NCI-H1417 treated with DMSO at 0.1 percent for 48 hours (cell line): ENCODE measurements around the gene ERVW-1.
"Not testable (repeated sequence)": the region's sequence is repeated elsewhere in the genome, so short reads cannot be mapped to it uniquely, and the experiment has no call there.

Experiments used
- DNase-seq: peaks from one replicate; lab custom pipeline; 2025; lab: John Stamatoyannopoulos, UW

Gene ERVW-1, protein sequence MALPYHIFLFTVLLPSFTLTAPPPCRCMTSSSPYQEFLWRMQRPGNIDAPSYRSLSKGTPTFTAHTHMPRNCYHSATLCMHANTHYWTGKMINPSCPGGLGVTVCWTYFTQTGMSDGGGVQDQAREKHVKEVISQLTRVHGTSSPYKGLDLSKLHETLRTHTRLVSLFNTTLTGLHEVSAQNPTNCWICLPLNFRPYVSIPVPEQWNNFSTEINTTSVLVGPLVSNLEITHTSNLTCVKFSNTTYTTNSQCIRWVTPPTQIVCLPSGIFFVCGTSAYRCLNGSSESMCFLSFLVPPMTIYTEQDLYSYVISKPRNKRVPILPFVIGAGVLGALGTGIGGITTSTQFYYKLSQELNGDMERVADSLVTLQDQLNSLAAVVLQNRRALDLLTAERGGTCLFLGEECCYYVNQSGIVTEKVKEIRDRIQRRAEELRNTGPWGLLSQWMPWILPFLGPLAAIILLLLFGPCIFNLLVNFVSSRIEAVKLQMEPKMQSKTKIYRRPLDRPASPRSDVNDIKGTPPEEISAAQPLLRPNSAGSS

DNA sequence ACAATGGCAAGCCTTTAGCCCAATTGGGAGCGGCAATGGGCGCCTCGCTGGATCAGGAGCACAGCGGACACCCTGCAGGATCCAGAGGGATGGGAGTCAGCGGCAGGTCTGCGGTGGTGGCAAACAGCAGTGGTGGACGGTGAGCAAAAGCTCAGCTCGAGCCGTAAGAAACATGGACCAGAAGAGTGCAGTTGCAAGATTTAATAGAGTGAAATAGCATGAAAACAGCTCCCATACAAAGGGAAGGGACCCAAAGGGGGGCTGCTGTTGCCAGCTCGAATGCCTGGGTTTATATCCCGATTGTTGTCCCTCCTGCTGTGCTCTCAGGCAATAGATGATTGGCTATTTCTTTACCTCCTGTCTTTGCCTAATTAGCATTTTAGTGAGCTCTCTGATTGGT lies at the start of gene ERVW-1:
Gene ERVW-1, minus strand, starts transcription at position 266 of the 400 bp plus-strand sequence. CDS start 7,565 bp downstream, outside the sequence.
- not testable (repeated sequence) for DNase-seq

DNA sequence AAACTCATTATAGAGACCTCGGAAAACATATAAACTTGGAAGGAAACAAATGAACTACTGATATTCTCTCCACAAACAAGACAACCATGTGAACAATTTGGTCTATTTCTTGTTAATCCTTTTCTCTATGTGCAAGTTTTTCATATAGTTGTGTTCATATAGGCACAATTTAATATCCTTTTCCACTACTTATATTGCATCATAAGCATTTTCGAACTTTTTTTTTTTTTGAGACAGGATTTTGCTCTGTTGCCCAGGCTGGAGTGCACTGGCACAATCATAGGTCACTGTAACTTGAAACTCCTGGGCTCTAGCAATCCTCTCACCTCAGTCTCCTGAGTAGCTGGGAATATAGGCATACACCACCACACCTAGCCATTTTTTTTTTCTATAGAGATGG lies 45.4 kb upstream of the ERVW-1 start:
- DNase-seq = no peak

DNA sequence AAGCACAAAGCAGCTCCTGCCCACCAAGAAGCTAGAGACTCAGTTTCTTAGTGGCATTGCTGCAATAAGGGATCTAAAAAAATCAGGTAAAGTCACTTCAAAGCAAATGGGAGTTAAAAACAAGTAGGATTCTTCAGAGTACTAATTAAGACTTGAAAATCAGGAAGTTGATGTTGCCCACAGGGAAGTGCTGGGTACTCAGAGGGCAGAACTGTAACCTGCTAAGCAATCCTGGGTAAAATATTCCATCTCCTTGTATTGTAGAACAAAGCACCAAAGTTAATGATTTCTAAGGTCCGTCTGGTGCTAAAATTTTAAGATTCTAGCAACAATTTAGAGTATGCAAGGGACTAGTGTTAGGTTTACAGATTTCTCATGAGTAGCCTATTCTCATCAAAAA lies 42.3 kb upstream of the ERVW-1 start:
- DNase-seq = no peak

DNA sequence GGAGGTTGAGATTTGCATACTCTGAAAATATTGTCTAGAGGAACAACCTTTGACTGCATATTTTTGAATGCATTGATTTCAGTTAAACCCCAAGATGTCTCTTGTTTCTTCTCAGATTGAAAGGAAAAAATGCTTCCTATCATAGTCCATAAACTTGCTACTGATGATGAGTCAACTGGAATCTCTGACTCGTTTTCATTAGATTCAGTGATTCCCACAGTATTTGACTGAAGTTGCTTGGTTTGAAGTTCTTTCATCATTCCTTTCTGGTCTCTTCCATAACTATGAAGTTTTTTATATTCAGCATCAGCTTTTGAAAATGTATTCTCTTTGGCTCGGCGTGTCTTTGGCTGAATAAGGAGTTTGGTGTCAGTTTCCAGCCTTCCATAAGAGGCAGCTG lies 39.9 kb upstream of the ERVW-1 start:
- DNase-seq = no peak

DNA sequence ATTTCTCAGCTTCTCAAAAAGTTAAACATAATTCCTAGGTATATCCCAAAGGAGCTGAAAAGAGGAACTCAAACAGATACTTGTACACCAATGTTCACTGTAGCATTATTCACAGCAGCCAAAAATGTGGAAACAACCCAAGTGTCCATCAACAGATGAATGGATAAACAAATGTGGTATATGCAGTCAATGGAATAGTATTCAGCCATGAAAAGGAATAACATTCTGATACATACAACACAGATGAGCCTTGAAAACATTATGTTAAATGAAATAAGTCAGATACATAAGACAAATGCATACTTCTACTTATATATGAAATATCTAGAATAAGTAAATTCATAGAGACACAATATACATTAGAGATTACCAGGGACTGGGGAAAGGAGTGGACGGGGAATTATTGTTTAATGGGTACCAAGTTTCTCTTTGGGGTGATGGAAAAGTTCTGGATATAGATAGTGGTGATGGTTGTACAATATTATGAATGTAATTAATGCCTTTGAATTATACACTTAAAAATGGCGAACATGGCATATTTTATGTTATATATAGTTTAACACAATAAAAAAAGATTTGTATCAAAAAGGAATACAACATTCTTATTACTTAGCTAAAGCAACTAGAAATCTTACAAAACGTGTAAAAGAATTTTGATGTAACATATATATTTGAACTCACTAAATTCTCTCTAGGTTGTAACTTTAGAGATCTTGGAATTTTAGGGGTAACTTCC lies 35.6 kb upstream of the ERVW-1 start:
- no peak for DNase-seq

DNA sequence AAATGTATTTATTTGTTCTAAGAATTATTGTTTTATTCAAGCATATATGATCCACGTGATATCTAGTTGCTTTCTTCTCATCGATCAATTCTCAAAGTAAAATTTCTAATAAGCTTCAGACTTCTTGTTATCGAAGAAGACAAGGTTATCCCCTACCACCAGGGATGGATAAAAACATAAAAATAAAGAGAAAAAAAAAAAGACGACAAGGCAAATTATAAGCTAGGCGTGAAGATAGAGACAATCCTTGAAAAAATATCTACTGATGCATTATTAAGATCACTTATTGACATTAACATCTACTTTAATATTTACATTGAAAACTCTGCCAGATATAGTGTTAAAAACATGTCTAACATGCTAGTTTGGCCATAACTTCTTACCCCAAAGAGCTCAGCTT lies 31.2 kb upstream of the ERVW-1 start:
- DNase-seq = no peak

DNA sequence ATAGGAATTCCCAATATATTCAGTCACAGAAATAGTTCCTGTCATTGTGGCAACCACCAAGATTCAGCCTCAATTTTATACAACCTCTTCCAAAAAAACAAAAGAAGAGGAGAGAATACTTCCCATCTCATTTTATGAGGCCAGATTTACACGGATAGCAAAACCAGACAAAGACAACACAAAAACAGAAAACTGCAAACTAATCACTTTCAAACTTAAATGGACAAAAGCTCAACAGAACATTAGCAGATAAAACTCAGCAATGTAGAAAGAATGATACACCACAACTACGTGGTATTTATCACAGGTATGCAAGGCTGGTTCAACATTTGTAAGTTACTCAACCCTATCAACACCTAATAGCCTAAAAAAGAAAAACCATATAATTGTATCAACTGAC lies 28.6 kb upstream of the ERVW-1 start:
- DNase-seq = no peak

DNA sequence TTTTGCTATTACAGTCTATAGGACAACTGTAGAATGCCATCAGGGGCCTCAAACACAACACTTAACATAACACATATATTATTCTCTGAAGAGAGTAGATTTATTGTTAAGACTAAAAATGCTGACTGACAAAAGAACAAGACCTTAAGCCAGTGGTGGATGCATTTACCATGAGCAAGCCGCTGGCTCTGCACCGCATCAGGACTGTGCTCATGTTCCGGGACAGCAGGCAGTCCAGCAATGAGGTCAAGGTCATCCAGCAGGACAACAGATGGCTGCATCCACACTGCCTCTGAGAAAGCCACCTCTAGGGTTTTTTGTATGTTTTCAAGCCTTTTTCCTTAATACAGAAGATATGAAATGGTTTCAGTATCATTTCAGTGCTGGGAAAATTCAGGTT lies 26.8 kb upstream of the ERVW-1 start:
- DNase-seq = no peak

DNA sequence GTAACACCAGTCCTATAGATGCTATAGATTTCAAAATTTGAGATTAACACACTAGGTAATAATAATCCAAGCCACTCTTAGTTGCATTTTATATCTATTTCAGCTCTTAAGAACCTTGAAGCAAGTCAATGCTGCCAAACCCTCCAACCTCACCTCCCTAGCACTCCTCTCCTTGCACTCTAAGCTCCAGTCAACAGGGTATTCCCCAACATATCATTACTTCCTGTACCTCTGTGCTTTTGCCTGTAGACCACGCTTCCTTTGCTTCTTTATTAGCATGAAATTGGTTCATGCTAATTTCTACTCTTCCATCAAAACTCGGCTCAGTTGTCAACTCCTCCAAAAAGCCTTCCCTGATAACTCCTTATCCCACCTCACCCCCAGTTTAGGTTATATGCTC lies 26.0 kb upstream of the ERVW-1 start:
- no peak for DNase-seq

DNA sequence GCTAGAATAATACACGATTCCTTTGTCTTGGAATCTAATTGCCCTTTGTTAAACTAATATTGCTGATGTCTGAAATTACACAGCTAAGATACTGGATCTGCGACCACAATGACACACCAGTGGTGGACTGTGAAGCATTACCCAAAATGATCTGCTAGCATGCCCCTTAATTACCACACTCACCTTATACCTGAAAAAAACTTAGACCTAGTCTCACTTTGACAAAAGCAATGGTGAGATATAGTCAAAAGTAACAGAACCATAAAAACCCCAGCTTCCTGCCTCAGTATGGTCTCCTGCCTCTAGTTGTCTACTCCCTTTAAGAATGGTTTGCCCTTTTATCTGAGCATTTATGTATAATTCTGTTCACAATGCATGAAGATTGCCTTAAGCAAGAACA lies 20.8 kb upstream of the ERVW-1 start:
- DNase-seq = no peak

DNA sequence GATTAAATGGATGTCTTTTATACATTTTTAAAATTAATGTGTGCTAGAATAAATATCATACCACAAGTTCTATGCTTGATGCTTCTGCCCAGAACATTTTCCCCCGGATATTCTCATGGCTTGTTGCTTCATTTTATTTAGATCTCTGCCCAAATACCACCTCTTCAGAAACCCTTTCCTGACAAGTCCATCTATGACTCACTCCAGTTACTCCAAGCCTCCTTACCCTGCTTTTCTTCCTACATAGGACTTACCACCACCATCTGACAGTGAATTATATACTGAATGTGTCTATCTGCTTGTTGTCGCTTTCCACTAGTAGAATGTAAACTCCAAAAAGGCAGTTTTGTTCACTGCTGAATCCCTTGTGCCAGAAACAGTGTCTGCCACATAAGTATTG lies 19.1 kb upstream of the ERVW-1 start:
- no peak for DNase-seq

DNA sequence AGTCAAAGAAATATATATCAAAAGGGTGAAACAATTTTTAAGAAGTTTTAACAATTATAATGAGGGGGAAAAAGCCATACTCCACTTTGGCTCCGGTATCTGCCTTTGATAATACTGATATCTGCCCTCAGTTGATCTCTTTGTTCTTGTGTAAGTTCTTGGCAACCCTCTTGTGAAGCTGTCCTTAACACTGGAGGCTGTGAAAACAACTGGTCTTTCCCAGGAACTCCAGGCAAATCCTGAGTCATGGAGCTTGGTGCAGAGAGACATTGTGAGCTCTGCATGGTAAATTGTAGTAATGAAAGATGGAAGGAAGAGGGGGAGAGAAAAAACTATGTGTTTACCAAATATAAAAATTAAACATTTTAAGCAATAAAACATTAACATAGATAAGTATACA lies 11.9 kb upstream of the ERVW-1 start:
- DNase-seq = no peak

DNA sequence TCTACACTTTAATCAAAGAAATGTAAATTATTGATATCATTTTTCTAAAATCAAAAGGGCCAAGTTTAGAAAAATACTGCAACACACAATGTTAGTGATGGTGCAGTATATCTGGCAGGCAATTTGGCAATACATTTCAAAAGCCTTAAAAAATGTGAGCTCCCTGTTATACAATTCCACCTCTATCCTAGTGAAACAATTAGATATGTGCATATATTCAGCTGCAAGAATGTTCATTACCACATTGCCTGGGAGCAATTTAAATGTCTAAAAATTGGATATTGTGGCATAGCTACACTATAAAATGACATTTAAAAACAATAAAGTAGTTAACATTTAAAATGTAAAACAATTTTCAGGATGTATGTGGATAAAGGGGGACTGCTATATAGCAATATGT lies 10.1 kb upstream of the ERVW-1 start:
- no peak for DNase-seq

DNA sequence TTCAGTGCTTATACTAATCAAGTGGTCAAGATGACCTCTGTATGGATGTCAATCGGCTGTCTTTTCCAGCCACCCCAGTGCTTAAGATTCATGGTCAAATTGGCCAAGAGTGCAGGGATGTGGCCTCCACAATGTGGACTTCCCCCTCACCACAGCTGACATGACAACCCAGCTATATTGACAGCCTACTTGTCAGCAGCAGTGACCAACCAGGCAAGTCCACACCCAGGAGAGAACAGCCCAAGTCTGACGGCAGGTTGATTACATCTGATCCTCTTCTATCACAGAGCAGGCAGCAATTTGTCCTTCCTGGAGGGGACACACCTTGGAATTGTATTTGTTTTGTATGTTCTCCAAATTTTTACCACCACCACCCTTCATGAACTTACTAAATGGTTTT lies 8.2 kb upstream of the ERVW-1 start:
- no peak for DNase-seq

DNA sequence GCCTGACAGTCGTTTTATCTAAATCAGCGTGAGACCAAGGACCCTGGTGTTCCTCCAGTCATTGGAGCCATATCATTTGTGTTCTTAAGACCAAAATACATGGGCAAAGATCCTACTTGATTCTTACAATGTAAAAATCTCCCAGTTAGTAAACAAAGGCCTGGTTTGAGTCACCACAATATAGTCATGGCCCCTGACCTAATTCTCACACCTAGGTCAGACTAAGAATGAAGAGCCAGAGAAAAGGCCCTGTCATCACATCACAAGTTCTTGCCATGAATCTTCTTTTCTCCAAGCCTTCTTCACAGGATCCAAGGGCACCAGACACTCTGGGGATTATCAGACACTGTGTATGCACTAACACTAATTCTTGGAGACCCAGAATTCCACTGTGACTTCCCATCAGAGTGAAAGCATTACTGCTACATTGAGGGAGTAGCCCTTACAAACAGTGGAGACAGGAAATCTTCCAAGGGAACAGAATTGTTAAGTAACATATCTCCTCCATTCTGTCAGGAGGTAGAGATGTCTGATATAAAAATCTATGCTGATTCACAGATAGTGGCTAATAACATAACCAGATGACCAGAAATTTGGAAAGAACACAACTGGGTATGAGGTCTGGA lies 7.6 kb upstream of the ERVW-1 start:
- DNase-seq = no peak

DNA sequence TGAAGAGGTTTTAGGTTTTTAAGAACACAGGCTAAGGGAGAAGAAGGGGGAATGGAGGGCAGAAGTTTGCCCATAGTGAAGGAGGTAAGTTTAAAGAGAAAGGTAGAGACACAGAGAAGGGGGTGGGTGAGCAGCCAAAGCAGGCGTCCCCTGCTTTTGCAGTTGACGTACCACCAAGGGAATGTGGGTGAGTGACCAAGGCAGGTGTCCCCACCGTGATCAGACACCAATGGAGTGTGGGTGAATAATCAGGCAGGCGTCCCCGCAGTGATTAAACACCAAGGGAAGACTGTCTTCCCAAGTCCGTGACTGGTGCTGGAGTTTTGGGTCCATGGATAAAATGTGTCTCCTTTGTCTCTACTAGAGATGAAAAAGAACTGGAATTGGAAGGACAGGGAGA lies 6.5 kb upstream of the ERVW-1 start:
- DNase-seq = not testable (repeated sequence)

DNA sequence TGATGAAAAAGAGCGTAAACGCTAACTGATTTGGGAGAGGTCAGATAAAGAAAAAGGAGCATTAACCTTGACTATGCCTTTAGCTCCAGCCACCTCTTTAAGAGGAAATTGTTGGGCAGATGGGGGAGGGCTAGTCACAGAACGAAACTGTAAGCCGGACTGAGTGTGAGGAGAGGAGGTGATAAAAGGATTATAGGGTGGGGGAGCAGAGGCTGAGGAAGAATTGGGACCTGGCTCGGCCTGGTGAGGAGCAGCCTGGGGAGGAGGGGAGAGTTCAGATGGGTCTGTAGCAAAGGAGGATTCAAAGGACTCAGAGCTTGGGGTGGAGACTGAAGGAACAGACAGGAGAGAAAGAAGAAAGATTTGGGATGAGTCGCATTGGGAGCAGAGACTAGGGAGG lies 5.9 kb upstream of the ERVW-1 start:
- not testable (repeated sequence) for DNase-seq

DNA sequence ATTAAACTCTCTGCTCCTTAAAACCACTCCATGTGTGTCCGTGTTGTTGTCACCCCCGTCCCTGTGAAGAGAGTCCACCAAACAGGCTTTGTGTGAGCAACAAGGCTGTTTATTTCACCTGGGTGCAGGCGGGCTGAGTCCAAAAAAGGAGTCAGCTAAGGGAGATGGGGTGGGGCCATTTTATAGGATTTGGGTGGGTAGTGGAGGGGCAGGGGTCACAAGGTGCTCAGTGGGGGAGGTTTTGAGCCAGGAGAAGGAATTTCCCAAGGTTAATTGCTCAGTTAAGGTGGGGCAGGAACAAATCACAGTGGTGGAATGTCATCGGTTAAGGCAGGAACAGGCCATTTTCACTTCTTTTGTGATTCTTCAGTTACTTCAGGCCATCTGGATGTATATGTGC lies 1.4 kb upstream of the ERVW-1 start:
- not testable (repeated sequence) for DNase-seq

DNA sequence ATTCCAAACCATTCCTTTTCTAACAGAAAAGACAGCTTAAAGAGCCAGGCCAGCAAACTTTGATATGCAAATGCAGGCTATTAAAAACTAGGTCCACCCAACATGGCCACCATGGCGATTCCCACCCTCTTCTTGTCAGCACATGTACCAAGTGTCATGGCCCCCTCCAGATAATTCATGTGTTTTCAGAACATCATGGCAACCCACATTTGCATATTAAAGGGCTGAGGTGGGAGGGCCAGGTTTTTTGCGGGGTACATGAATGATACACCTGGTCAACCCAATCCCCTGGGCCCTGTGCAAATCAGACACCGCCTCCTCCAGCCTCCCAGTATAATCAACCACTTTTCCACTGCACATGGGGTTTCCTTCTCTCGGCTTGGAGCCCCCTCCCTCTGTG lies 965 bp upstream of the ERVW-1 start:
- DNase-seq = no peak

DNA sequence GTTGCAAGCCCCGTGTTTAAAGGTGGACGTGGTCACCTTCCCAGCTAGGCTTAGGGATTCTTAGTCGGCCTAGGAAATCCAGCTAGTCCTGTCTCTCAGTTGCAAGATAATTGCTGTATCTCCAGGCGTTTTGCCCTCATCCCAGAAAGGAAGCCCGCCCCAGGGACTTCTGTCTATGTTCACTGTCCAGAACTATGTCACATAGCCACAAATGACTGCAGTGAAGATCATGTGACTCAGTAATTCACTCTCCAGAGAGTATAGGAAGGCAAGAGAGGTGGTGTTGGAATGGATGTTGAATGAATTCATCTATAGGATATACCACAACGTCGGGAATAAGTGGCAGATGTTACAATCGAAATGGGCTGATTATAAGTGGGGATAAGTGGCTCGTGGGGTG lies 349 bp upstream of the ERVW-1 start:
- DNase-seq = no peak

DNA sequence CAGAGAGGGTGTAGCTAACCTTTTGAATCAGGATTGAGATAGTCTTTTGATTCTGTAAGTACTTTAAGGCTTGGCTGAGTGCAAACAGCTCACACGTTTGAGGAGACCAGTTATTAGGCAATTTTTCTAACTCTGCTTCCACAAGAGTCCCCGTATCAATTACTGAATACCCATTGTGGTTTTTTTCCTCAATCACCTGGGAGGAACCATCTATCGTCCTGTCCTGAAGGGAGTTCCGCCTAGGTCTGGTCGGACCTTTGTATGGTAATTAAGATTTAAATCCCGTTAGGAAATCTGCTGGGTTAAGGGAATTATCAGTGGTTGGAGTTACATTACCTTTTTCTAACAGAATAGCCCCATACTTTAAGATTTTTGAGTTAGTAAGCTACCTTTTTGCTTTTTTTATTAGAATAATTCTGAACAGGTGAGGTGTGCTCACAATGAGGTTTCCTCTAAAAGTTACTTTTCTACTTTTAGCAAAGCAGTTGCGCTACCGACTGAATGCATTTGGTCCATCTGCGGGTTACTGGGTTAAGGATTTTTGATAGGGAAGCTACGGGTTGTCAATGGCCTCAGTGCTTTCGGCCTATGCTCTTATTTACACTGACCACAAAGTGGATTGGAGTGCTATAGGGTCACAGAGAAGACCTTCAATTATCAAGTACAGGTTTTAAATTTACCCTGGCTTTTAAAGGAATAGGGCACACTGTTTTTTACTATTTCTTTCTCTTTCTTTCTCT lies 1.7 kb downstream of the ERVW-1 start:
- not testable (repeated sequence) for DNase-seq

DNA sequence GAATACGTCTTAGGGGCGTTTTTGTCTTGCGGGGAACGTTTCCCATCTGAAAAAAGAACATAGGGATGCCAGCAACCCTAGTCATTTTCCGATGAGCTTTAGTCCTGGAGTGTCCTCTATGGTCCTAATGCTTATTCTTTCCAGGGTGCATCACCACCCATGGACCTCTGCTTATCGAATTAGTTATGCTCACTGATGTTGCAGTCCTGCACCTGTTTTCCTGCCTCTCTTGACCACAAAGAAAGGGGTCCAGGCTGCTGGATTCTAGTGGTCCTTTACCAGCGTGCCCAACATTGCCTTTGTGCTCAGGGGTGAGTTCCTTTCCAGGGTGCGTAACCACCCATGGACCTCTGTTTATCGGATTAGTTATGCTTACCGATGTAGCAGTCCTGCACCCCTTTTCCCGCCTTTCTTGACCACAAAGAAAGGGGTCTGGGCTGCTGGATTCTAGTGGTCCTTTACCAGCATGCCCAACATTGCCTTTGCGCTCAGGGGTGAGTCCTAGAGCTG lies 2.4 kb downstream of the ERVW-1 start:
- not testable (repeated sequence) for DNase-seq
